ENCODE data around the gene ADD2. TPM values are rescaled to one million over a fixed set of nuclear protein-coding genes. Genes with fewer than 3 reads are reported as not detected.

The ADD2 gene
- total RNA-seq, 1 experiment from 2014 or later, result 124 TPM

DNA sequence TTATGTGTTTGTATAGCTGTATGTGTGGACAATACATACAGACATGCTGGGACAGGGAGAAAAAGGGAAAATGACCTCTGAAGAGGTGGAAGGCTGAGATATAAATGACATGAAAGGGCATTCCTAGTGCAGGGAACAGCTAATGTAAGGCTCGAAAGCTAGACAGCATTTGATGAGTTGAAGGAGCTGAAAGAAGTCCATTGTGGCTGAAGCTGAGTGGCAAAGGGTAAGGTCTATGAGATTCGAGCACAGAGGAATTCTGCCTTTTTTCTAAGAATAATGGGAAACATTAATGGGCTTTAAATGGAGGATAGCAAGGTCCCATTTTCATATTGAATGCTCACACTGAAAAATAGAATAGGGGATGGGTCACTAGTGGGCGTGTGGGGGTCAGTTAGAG is 23.6 kb downstream of the ADD2 start:
- H3K23me2 ChIP-seq (ENCODE audit: insufficient read length, low read depth, low read length, poor library complexity, severe bottlenecking), result no peaks in the 10 kb centered on the region
- H3K14ac ChIP-seq (ENCODE audit: insufficient read depth, low read length), result no peak overlapping the region
- H2AK5ac ChIP-seq (ENCODE audit: insufficient read length, low read length), result no peak overlapping the region
- no peak overlapping the region for H3K56ac ChIP-seq (ENCODE audit: insufficient read length, low read depth, low read length)
- H3K4me1 ChIP-seq (ENCODE audit: insufficient read depth, low read length), result peaks cover 17% of the 10 kb centered on the region
- no peak overlapping the region for H2AFZ ChIP-seq (ENCODE audit: low read length)
- H3K9me3 ChIP-seq (ENCODE audit: control insufficient read depth, low read depth, low read length), result no peaks in the 10 kb centered on the region
- H3K79me1 ChIP-seq (ENCODE audit: insufficient read depth, low read depth, low read length, poor library complexity, severe bottlenecking), result peaks cover 8% of the 10 kb centered on the region
- H3K4me1 Mint-ChIP-seq, result peaks cover 35 to 47% of the 10 kb centered on the region in 2 experiments
- H2BK20ac ChIP-seq (ENCODE audit: low read depth, low read length, poor library complexity, severe bottlenecking), result no peak overlapping the region
- no peak overlapping the region for H4K8ac ChIP-seq (replicated peaks; ENCODE audit: insufficient read length, low read depth, low read length)
- H2BK15ac ChIP-seq (ENCODE audit: low read depth, low read length), result no peak overlapping the region
- no peaks in the 10 kb centered on the region for H3K27me3 ChIP-seq (ENCODE audit: insufficient read depth, low read length)
- H3K36me3 Mint-ChIP-seq (ENCODE audit: insufficient read depth in 1 of 3, low read depth in 3 of 3), result peaks cover 8 to 14% (median 12%) of the 10 kb centered on the region in 3 experiments; a peak in 6 of 7 replicates
- H3K4me2 ChIP-seq (ENCODE audit: insufficient read depth, insufficient read length, low read length), result no peak overlapping the region
- no peak overlapping the region for H4K91ac ChIP-seq (ENCODE audit: insufficient read length, low read depth, low read length)
- H3K79me2 ChIP-seq (ENCODE audit: insufficient read depth, low read length), result peaks cover 59% of the 10 kb centered on the region; the same call in 1 of the 2 replicates
- TF ChIP-seq, protein P1, sequence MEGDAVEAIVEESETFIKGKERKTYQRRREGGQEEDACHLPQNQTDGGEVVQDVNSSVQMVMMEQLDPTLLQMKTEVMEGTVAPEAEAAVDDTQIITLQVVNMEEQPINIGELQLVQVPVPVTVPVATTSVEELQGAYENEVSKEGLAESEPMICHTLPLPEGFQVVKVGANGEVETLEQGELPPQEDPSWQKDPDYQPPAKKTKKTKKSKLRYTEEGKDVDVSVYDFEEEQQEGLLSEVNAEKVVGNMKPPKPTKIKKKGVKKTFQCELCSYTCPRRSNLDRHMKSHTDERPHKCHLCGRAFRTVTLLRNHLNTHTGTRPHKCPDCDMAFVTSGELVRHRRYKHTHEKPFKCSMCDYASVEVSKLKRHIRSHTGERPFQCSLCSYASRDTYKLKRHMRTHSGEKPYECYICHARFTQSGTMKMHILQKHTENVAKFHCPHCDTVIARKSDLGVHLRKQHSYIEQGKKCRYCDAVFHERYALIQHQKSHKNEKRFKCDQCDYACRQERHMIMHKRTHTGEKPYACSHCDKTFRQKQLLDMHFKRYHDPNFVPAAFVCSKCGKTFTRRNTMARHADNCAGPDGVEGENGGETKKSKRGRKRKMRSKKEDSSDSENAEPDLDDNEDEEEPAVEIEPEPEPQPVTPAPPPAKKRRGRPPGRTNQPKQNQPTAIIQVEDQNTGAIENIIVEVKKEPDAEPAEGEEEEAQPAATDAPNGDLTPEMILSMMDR (conservative IDR thresholded peaks at IDR 0.05), result no peak
- no peak overlapping the region for H3T11ph ChIP-seq (ENCODE audit: low read length)
- H2BK5ac ChIP-seq (ENCODE audit: insufficient read length, low read length), result no peak overlapping the region
- no peak overlapping the region for H3K9ac ChIP-seq (ENCODE audit: extremely low read depth, insufficient read length, low read length)
- peaks cover 0 to 3% of the 10 kb centered on the region in 2 experiments; a peak in 1 of 5 replicates for H3K9me3 Mint-ChIP-seq
- no peak for DNase-seq
- H3K4ac ChIP-seq (ENCODE audit: low read depth, low read length), result no peak overlapping the region
- peaks cover 3% of the 10 kb centered on the region for H4K20me1 ChIP-seq (ENCODE audit: control insufficient read depth, insufficient read depth, insufficient read length)
- H3K27ac ChIP-seq (ENCODE audit: insufficient read length, low read depth, low read length), result no peak overlapping the region
- peak overlapping the region in 2 of 3 experiments; percentile 62 to 66; a peak in 5 of 7 replicates for H3K27ac Mint-ChIP-seq
- no peak overlapping the region for H2BK12ac ChIP-seq (ENCODE audit: insufficient read length, low read depth, low read length)
- H3K27me3 Mint-ChIP-seq (ENCODE audit: low read depth), result no peaks in the 10 kb centered on the region
- no peak overlapping the region for H3K4me3 Mint-ChIP-seq
- H2BK120ac ChIP-seq (ENCODE audit: low read depth, low read length, poor library complexity, severe bottlenecking), result no peak overlapping the region
- no peak overlapping the region for H3K23ac ChIP-seq (ENCODE audit: insufficient read length, low read depth, low read length)
- H3K18ac ChIP-seq (ENCODE audit: insufficient read length, low read depth, low read length), result no peak overlapping the region
- WGBS (ENCODE audit: extremely low coverage, insufficient read length, low lambda C conversion rate), result no CpG with 5 or more reads among the region's 3 CpGs
- H4K5ac ChIP-seq (ENCODE audit: insufficient read length, low read depth, low read length), result no peak overlapping the region

All from H9 (cell line).